ENCODE measurements around the gene ALDOB.

Gene ALDOB

DNA sequence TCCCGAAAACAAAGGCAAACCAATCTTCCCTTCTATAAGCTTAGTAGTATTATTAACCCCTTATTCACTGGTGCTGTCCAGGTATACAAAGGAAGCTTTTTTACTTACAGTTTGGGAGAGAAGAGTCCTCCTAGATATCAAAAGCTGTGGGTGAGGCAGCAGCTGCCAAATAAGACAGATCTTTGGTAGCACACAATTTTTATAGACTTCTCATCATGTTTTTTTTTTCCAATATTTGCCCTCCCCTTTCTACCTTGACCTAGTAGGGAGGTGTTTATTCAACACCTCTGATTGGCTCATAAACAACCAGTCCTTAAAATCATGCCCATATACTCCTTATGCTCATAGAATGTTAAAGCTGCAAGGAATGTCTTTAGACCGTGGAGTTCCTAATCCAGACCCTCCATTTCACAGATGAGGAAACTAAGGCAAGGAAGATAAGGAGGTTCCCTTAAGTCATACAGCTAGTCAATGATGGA, at the start of gene ALDOB:
Gene ALDOB, minus strand, starts transcription at position 174 of the 479 bp plus-strand sequence. CDS start 4,887 bp downstream, outside the sequence.
- Mint-ChIP-seq H3K27ac (no peak within 1 kb of the TSS), H3K27me3 (peaks cover 15% of the 10 kb centered on the region), H3K4me3 (no peak within 1 kb of the TSS), H3K36me3 (no peaks in the 10 kb centered on the region), H3K9me3 (no peaks in the 10 kb centered on the region), H3K4me1 (no peaks in the 10 kb centered on the region)

GRCh38 chr9:101484046-101484445, 48.5 kb upstream of the ALDOB start:
- Mint-ChIP-seq H3K4me1 (peaks cover 3% of the 10 kb centered on the region), H3K4me3 (no peak overlapping the region), H3K36me3 (no peaks in the 10 kb centered on the region), H3K27ac (no peak overlapping the region), H3K9me3 (no peaks in the 10 kb centered on the region), H3K27me3 (peaks cover 50% of the 10 kb centered on the region)

GRCh38 chr9:101481261-101481660, 45.7 kb upstream of the ALDOB start:
- Mint-ChIP-seq H3K36me3 (no peaks in the 10 kb centered on the region), H3K9me3 (no peaks in the 10 kb centered on the region), H3K27me3 (peaks cover 37% of the 10 kb centered on the region), H3K4me1 (peaks cover 3% of the 10 kb centered on the region), H3K4me3 (no peak overlapping the region), H3K27ac (no peak overlapping the region)

DNA sequence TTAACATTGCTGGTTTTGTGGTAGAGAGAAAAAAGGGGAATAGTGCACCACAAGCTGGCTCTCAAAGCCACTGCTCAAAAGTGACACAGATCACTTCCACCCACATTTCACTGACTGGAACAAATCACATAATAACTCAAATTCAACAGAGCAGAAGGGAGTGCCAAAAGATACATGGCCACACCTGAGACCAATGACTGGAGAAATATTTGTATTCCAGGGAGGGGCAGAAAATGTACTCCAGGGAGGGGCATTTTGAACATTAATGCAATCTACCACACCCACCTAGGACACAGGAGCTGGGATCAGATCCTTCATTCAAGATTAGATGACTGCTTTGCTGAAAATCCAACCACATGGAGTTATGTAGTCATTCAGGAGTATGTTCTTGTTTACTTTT, 44.8 kb upstream of the ALDOB start:
- Mint-ChIP-seq H3K9me3 (no peaks in the 10 kb centered on the region), H3K27ac (no peak overlapping the region), H3K27me3 (peaks cover 32% of the 10 kb centered on the region), H3K4me1 (no peaks in the 10 kb centered on the region), H3K36me3 (no peaks in the 10 kb centered on the region), H3K4me3 (no peak overlapping the region)

DNA sequence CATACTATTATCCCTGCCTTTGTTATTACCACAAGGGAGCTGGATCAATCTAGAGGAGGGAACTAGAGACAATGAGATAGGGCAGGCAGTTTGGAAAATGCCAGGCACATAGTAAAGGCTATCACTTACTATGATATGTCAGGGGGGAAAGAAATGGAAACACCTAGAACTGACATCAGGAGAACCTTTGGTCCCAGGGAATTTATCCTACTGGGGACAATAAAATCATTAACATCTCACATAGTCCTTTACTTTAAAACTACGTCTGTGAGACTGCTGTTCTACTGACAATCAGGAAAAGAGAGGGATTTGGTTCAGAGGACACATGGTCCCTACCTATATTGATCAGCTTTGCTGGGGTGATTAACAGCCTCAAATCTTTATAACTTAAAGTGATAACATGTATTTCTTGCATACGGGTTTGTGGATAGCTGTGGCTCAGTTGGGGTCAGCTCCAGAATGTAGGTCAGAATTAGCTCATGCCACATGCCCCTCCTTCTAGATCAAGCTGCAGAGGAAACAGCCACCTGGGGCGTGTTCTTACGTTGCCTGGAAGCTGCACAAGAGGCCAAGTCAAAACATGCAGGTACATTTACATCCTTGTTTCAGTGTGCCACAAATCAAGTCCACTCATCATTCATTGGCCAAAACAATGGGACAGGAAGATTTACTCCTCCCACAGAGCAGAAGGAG, 43.9 kb upstream of the ALDOB start:
- H3K27me3 Mint-ChIP-seq: peaks cover 34% of the 10 kb centered on the region

GRCh38 chr9:101478906-101479305, 43.3 kb upstream of the ALDOB start:
- Mint-ChIP-seq H3K4me3 (no peak overlapping the region), H3K27me3 (peaks cover 30% of the 10 kb centered on the region), H3K27ac (no peak overlapping the region), H3K36me3 (no peaks in the 10 kb centered on the region), H3K4me1 (no peaks in the 10 kb centered on the region), H3K9me3 (no peaks in the 10 kb centered on the region)

More for the DNA sequence above, 43.9 kb upstream of the ALDOB start:
- no peaks in the 10 kb centered on the region for H3K36me3 Mint-ChIP-seq
- H3K27ac Mint-ChIP-seq: no peak overlapping the region
- no peaks in the 10 kb centered on the region for H3K4me1 Mint-ChIP-seq
- no peak overlapping the region for H3K4me3 Mint-ChIP-seq
- no peaks in the 10 kb centered on the region for H3K9me3 Mint-ChIP-seq

DNA sequence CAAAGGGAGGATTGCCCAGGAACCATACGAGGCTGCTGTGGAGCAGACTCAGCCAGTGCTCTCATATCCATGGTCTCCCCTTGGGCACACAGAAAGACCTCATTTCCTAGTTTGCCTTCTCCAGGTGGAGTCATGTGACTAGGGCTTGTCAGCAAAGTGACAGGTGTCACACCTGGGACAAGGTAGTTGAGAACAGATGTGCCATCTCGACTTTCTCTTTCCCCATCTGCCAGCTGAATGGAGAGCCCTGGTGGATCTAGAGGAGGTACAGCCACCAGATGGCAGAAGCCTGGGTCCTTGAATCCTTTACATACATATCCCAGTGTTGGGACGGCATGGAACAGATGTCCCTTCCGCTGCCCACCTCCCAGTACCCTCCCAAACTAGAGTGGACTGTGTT, 42.9 kb upstream of the ALDOB start:
- Mint-ChIP-seq H3K9me3 (no peaks in the 10 kb centered on the region), H3K36me3 (no peaks in the 10 kb centered on the region), H3K27ac (no peak overlapping the region), H3K4me1 (no peaks in the 10 kb centered on the region), H3K4me3 (no peak overlapping the region), H3K27me3 (peaks cover 30% of the 10 kb centered on the region)

GRCh38 chr9:101477736-101478135, 42.2 kb upstream of the ALDOB start:
- Mint-ChIP-seq H3K4me1 (no peaks in the 10 kb centered on the region), H3K27me3 (peaks cover 25% of the 10 kb centered on the region), H3K27ac (no peak overlapping the region), H3K36me3 (no peaks in the 10 kb centered on the region), H3K4me3 (no peak overlapping the region), H3K9me3 (no peaks in the 10 kb centered on the region)

DNA sequence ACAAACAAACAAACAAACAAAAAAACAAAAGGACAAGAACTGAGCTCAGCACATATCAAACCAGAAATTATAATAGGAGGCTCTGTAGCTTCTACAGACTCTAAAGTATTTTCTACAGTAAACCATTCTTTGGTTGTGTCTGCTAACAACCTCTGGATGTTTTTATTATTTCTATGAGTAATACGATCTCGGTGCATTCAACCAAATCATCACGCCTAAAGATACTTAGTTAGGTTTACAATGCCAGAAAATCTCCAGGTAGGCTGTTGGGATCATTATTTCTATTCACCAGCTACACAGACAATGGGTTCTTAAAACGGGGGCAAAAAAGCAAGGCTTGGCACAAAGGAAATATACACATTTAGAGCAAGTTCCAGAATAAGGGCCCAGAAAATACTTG, 41.6 kb upstream of the ALDOB start:
- Mint-ChIP-seq H3K4me1 (no peaks in the 10 kb centered on the region), H3K27ac (no peak overlapping the region), H3K36me3 (no peaks in the 10 kb centered on the region), H3K27me3 (peaks cover 23% of the 10 kb centered on the region), H3K9me3 (no peaks in the 10 kb centered on the region), H3K4me3 (no peak overlapping the region)

DNA sequence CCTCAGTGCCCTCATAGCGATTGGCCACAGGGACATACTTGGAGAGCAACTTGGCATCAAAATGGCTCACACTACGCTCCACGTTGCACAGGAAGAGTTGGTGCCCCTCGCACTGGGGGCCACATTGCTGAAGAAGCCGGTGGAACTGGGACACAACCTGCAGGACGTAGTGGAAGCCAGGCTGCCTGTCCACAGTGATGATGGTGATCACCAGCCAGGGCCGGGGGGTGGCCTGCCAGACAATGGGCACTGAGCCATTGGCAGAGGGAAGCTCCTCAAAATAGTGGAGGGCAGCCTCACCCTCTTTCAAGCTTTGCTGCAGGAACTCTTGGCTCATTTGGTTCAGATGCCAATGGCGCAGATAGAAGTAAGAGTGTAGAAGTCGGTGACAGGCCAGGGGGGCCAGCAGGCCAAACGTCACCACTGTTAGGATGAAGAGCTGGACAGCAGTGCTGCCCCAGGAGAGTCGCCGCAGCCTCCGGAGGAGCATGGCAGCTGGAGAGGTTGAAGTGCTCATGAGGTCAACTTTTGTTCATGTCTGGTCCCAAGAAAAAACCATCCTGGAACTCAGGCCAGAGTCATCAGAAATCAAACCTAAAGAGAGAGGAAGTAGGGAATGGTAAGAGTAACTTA, 41.1 kb upstream of the ALDOB start:
- H3K4me3 Mint-ChIP-seq: no peak overlapping the region
- no peaks in the 10 kb centered on the region for H3K4me1 Mint-ChIP-seq
- no peak overlapping the region for H3K27ac Mint-ChIP-seq
- no peaks in the 10 kb centered on the region for H3K36me3 Mint-ChIP-seq
- no peaks in the 10 kb centered on the region for H3K9me3 Mint-ChIP-seq
- H3K27me3 Mint-ChIP-seq: peaks cover 24% of the 10 kb centered on the region

GRCh38 chr9:101472891-101473290, 37.3 kb upstream of the ALDOB start:
- peaks cover 29% of the 10 kb centered on the region for H3K27me3 Mint-ChIP-seq
- H3K9me3 Mint-ChIP-seq: no peaks in the 10 kb centered on the region
- no peaks in the 10 kb centered on the region for H3K4me1 Mint-ChIP-seq
- H3K4me3 Mint-ChIP-seq: no peak overlapping the region
- H3K36me3 Mint-ChIP-seq: no peaks in the 10 kb centered on the region
- H3K27ac Mint-ChIP-seq: no peak overlapping the region

DNA sequence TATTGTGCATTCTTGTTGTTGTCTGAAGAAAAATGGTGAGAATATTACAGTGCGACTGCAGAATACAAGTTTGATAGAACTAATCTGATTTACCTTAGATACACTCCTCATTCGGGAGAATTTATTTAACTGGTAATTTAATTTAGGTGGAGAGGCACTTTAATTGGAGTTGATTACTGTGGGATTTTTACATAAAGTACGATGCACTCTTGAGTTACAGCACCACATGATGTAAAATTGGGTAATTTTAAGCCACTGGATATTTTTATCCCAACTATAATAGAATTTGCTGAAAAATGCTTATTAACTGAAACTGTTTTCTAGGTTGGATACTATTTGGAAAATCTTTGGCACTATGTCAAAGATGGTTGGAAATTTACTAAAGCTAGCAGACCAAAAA, 35.4 kb upstream of the ALDOB start:
- no peaks in the 10 kb centered on the region for H3K36me3 Mint-ChIP-seq
- peaks cover 31% of the 10 kb centered on the region for H3K27me3 Mint-ChIP-seq
- no peaks in the 10 kb centered on the region for H3K4me1 Mint-ChIP-seq
- H3K4me3 Mint-ChIP-seq: no peak overlapping the region
- H3K9me3 Mint-ChIP-seq: no peaks in the 10 kb centered on the region
- H3K27ac Mint-ChIP-seq: no peak overlapping the region

GRCh38 chr9:101470021-101470420, 34.4 kb upstream of the ALDOB start:
- Mint-ChIP-seq H3K36me3 (no peaks in the 10 kb centered on the region), H3K4me1 (no peaks in the 10 kb centered on the region), H3K9me3 (no peaks in the 10 kb centered on the region), H3K4me3 (no peak overlapping the region), H3K27ac (no peak overlapping the region), H3K27me3 (peaks cover 31% of the 10 kb centered on the region)

DNA sequence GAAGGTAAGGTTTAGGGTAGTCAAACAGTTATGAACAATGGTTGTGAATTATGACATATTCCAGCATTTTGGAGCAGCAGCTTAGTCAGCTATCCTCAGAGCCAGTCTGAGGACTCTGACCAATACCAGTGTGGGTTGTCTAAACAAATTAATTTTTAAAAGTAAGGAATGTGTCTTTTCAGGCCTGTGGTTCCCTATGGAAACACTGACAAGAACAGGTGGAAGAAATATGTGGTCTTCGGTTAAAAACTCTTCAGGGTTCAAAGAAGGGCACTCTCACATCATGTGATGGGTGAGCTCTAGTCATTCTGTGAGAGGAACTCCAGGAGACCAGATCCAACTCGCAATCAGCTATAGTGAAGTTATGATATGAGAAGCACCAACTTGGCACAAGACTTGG, 33.5 kb upstream of the ALDOB start:
- Mint-ChIP-seq H3K27me3 (peaks cover 30% of the 10 kb centered on the region), H3K4me1 (no peaks in the 10 kb centered on the region), H3K9me3 (no peaks in the 10 kb centered on the region), H3K36me3 (no peaks in the 10 kb centered on the region), H3K4me3 (no peak overlapping the region), H3K27ac (no peak overlapping the region)

DNA sequence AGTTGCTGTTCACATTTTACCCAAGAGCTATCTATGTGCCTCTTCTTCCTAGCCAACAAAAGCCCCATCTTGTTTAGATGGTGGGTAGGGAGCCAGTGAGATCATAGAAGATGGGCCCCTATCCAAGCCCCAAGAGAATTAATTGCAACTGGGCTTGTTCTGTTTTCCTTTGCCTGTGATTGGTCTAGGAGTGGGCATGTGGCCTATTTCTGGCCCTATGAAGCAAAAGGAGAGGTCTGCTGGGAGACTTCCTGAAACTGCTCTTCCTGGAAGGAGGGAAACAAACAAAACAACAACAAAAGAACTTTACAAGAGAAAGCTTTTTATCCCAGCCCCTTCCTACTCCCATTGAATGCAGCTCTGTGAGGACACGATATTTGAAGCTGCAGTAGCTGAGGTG, 32.5 kb upstream of the ALDOB start:
- no peak overlapping the region for H3K4me3 Mint-ChIP-seq
- H3K36me3 Mint-ChIP-seq: no peaks in the 10 kb centered on the region
- H3K27ac Mint-ChIP-seq: no peak overlapping the region
- no peaks in the 10 kb centered on the region for H3K9me3 Mint-ChIP-seq
- no peaks in the 10 kb centered on the region for H3K4me1 Mint-ChIP-seq
- H3K27me3 Mint-ChIP-seq: peaks cover 32% of the 10 kb centered on the region

DNA sequence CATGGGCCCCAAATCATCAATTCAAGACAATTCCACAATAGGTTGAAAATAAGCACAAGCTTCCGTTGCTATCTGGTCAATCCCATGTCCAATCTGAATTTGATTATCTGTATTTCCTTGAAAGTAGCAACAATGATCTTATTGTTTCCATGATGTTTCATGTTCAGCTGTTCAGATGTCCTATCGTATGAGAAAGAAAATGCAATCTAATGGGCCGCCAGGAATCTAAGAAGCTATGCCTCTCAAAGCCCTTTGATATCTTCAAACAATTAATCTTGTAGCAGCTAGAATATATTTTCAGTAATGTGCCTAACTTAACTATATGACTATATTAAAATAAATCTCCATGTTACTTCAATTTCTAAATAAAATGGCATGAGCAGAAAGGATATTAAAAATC, 32.1 kb upstream of the ALDOB start:
- no peak overlapping the region for H3K27ac Mint-ChIP-seq
- no peak overlapping the region for H3K4me3 Mint-ChIP-seq
- H3K36me3 Mint-ChIP-seq: no peaks in the 10 kb centered on the region
- no peaks in the 10 kb centered on the region for H3K9me3 Mint-ChIP-seq
- H3K4me1 Mint-ChIP-seq: no peaks in the 10 kb centered on the region
- H3K27me3 Mint-ChIP-seq: peaks cover 32% of the 10 kb centered on the region

All from activated naive CD4-positive, alpha-beta T cell treated with anti-CD3 and anti-CD28 coated beads, Interleukin-2, amount 50 U/mL, for 24 hours (primary cell).